Liver (tissue), 9 donors: ENCODE data around the gene CSF1. TPM values are rescaled to one million over a fixed set of nuclear protein-coding genes. Genes with fewer than 3 reads are reported as not detected.

Experiments
- DNase-seq: peaks from one replicate; pipeline ENCODE4 v3.0.0-alpha.2; 2017; ENCODE audit warnings: low spot score
- H3K27ac ChIP-seq, 2 donors: one replicate each; pipeline ENCODE4 v1.7.0; 2013; ENCODE audit warnings: inconsistent platforms in 2 of 2, low read length in 2 of 2, control low read depth in 1 of 2, low read depth in 1 of 2, mild to moderate bottlenecking in 1 of 2
- H3K27me3 ChIP-seq, 4 donors: one replicate each; pipeline versions ENCODE4 v1.6.1 to v1.7.0; 2013; ENCODE audit warnings: low read length in 3 of 4, inconsistent platforms in 1 of 4, mild to moderate bottlenecking in 1 of 4, moderate library complexity in 1 of 4; ENCODE audit not compliant: control insufficient read depth in 4 of 4, insufficient read depth in 4 of 4
- H3K36me3 ChIP-seq, 4 donors: one replicate each; pipeline versions ENCODE4 v1.6.1 to v1.7.0; 2013; ENCODE audit warnings: low read length in 3 of 4, mild to moderate bottlenecking in 3 of 4, low read depth in 1 of 4, moderate library complexity in 1 of 4; ENCODE audit not compliant: control insufficient read depth in 4 of 4, insufficient read depth in 3 of 4
- H3K4me1 ChIP-seq, 4 donors: one replicate each; pipeline versions ENCODE4 v1.6.1 to v1.7.0; 2013; ENCODE audit warnings: low read length in 3 of 4, mild to moderate bottlenecking in 3 of 4, moderate library complexity in 1 of 4; ENCODE audit not compliant: control insufficient read depth in 4 of 4, insufficient read depth in 4 of 4
- H3K4me3 ChIP-seq, 3 donors: one replicate each; pipeline versions ENCODE4 v1.6.1 to v1.7.0; 2013; ENCODE audit warnings: low read length in 3 of 3, control low read depth in 1 of 3, low read depth in 1 of 3, mild to moderate bottlenecking in 1 of 3
- H3K9ac ChIP-seq, 2 donors: one replicate each; pipeline ENCODE4 v1.7.0; 2013; ENCODE audit warnings: low read length in 2 of 2, mild to moderate bottlenecking in 2 of 2, moderate library complexity in 2 of 2, control low read depth in 1 of 2, low read depth in 1 of 2
- H3K9me3 ChIP-seq, 4 donors: one replicate each; pipeline versions ENCODE4 v1.6.1 to v1.7.0; 2013; ENCODE audit warnings: low read length in 3 of 4; ENCODE audit not compliant: control insufficient read depth in 4 of 4
- EGR1 ChIP-seq, 2 donors: IDR thresholded peaks; 2 replicates each; pipeline ENCODE4 v1.6.1; 2016 to 2018; ENCODE audit warnings: antibody characterized with exemption in 2 of 2, low read depth in 2 of 2
- FOXA1 ChIP-seq: IDR thresholded peaks from 2 replicates; pipeline ENCODE4 v1.6.1; 2016; ENCODE audit warnings: antibody characterized with exemption
- FOXA2 ChIP-seq: IDR thresholded peaks from 2 replicates; pipeline ENCODE4 v1.6.1; 2016; ENCODE audit warnings: antibody characterized with exemption
- GABPA ChIP-seq, 2 donors: IDR thresholded peaks in 1 of 2; conservative IDR thresholded peaks in 1 of 2; 2 replicates each; pipeline ENCODE4 v1.6.1; 2016; ENCODE audit warnings: antibody characterized with exemption in 2 of 2, mild to moderate bottlenecking in 1 of 2, moderate library complexity in 1 of 2
- HNF4A ChIP-seq, 2 donors: conservative IDR thresholded peaks; 2 replicates each; pipeline ENCODE4 v1.6.1; 2016; ENCODE audit warnings: antibody characterized with exemption in 2 of 2, mild to moderate bottlenecking in 2 of 2
- HNF4G ChIP-seq: IDR thresholded peaks from 2 replicates; pipeline ENCODE4 v1.6.1; 2016; ENCODE audit warnings: antibody characterized with exemption
- JUND ChIP-seq, 2 donors: IDR thresholded peaks; 2 replicates each; pipeline ENCODE4 v1.6.1; 2016; ENCODE audit warnings: antibody characterized with exemption in 2 of 2
- NR2F2 ChIP-seq: IDR thresholded peaks from 2 replicates; pipeline ENCODE4 v1.6.1; 2016; ENCODE audit warnings: antibody characterized with exemption
- RAD21 ChIP-seq, 2 donors: IDR thresholded peaks; 2 replicates each; pipeline ENCODE4 v1.6.1; 2016; ENCODE audit warnings: antibody characterized with exemption in 2 of 2, mild to moderate bottlenecking in 2 of 2
- RXRA ChIP-seq, 2 donors: IDR thresholded peaks; 2 replicates each; pipeline ENCODE4 v1.6.1; 2017 to 2018; ENCODE audit warnings: antibody characterized with exemption in 2 of 2, mild to moderate bottlenecking in 1 of 2
- SP1 ChIP-seq: IDR thresholded peaks from 2 replicates; pipeline ENCODE4 v1.6.1; 2018; ENCODE audit warnings: antibody characterized with exemption, mild to moderate bottlenecking
- TAF1 ChIP-seq: conservative IDR thresholded peaks from 2 replicates; pipeline ENCODE4 v1.6.1; 2016; ENCODE audit warnings: antibody characterized with exemption, mild to moderate bottlenecking
- YY1 ChIP-seq: IDR thresholded peaks from 2 replicates; pipeline ENCODE4 v1.6.1; 2016; ENCODE audit warnings: antibody characterized with exemption, mild to moderate bottlenecking
- WGBS: extraction: QIAGEN DNeasy Blood & Tissue Kit; methylation state at CpG from one replicate; pipeline ENCODE4 v1.1.7; 2013; 5-methylcytosine and 5-hydroxymethylcytosine counted together
- polyA plus RNA-seq, 2 donors: library from polyadenylated mRNA; stranded (reverse) in 1 of 2; unstranded in 1 of 2; fragments of 200-250 nt in 1 of 2; fragments of >200 nt in 1 of 2; fragmentation: Nextera tagmentation in 1 of 2; extraction: Ambion mirVana in 1 of 2; gene quantifications; one replicate each; pipeline versions ENCODE4 v1.2.1 to v1.2.3, GENCODE V29; 2013 to 2015
- total RNA-seq, 2 donors: library from RNA; depleted of rRNA; stranded (reverse); fragments of >200 nt; gene quantifications; one replicate each; pipeline ENCODE4 v1.2.3, GENCODE V29; 2014
- TF ChIP-seq, protein P1 (sequence below): fragments of 150-350 bp; IDR thresholded peaks from 2 replicates; pipeline ENCODE4 v1.5.1; 2017; ENCODE audit warnings: improper control_type of control experiment, low read depth, low read length; ENCODE audit not compliant: missing input control
- TF ChIP-seq, protein P2 (sequence below): IDR thresholded peaks from 2 replicates; pipeline ENCODE4 v1.6.1; 2016; ENCODE audit warnings: antibody characterized with exemption, mild to moderate bottlenecking
- TF ChIP-seq, protein P3 (sequence below): IDR thresholded peaks from 2 replicates; pipeline ENCODE4 v1.6.1; 2016; ENCODE audit warnings: antibody characterized with exemption
- TF ChIP-seq, protein P4 (sequence below): IDR thresholded peaks from 2 replicates; pipeline ENCODE4 v1.6.1; 2016; ENCODE audit warnings: antibody characterized with exemption
- TF ChIP-seq, protein P5 (sequence below): IDR thresholded peaks from 2 replicates; pipeline ENCODE4 v1.6.1; 2016; ENCODE audit warnings: antibody characterized with exemption
- donor health status: healthy.
- donor health status: healthy.
- donor health status: healthy.
- donor health status: healthy.
- donor health status: healthy.

The CSF1 gene
- total and polyA plus RNA-seq, 4 donors, result 6.3 to 15.2 (median 11.3) TPM

DNA sequence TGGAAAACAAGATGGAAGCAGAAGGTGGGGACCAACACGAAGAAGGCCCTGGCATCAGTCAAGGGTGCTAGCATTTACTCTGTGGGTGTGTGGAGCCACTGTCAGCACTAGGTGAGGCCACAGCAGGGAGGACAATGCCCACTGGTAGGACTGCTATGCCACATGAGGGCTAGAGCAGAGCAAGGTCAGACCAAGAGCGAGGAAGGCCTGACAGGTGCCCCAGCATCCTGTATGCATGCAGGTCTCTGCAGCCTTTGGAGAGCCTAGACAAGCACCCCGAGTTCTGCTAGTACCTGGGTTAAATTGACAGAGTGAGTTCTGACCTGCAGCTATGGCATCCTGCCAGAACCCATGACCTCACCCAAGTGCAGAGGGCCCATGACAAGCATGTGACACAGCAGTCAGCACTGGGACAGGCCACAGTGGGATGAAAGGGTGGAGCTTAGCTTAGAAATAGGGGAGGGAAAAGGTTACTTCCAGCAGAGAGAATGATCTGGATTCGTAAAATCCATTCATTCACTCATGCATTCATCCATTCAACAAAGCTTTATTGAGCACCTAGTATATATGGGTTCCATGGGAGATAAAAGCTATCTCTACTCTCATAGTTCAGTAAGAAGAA, 9.0 kb upstream of the CSF1 start (continued):
- peak; percentile 74 to 76 for TF ChIP-seq JUND (IDR thresholded peaks at IDR 0.05)
- TF ChIP-seq, protein P1, sequence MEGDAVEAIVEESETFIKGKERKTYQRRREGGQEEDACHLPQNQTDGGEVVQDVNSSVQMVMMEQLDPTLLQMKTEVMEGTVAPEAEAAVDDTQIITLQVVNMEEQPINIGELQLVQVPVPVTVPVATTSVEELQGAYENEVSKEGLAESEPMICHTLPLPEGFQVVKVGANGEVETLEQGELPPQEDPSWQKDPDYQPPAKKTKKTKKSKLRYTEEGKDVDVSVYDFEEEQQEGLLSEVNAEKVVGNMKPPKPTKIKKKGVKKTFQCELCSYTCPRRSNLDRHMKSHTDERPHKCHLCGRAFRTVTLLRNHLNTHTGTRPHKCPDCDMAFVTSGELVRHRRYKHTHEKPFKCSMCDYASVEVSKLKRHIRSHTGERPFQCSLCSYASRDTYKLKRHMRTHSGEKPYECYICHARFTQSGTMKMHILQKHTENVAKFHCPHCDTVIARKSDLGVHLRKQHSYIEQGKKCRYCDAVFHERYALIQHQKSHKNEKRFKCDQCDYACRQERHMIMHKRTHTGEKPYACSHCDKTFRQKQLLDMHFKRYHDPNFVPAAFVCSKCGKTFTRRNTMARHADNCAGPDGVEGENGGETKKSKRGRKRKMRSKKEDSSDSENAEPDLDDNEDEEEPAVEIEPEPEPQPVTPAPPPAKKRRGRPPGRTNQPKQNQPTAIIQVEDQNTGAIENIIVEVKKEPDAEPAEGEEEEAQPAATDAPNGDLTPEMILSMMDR, result no peak
- peak; percentile 8 to 63 for TF ChIP-seq HNF4A (conservative IDR thresholded peaks at IDR 0.05)
- no peak for TF ChIP-seq YY1

DNA sequence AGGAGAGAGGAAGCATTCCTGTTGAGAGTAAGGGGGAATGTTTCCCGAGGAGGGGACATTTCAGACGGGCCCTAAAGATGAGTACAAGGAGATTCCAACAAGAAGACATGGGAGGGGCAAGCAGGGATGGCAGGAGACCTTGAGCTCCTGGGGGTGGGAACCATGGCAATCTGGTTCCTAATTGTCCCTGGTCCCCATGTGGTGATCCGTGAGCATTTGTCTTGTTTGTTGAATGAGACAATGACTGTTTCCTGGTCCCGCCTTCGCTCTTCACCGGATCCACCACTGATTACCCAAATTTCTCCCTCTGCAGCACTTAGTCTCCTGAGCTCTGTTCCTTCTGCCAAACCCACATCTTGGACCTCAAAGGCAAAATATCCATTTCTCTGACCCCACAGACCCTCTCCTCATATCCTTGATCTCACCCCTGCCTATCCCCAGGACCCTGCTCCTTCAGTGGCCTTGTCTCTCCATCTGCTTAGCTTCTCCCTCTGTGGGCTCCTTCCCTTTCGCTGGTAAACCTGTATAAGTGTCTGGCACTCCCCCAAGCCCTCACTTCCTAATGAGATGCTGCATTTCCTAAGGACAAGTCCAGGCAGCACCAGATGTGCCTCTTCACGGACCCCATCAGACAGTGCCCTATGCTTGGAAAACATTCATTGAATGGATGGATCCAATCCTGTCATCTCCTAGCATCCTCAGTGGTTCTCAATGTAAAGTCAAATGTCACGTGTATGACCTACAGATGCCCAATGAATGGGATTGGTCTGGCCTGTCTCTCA, 8.3 kb upstream of the CSF1 start:
- H3K9me3 ChIP-seq, result no peaks in the 10 kb centered on the region
- H3K4me1 ChIP-seq, result peaks cover 12 to 44% (median 29%) of the 10 kb centered on the region in 4 donors
- no peak for DNase-seq
- H3K4me3 ChIP-seq, result no peak overlapping the region
- no peak overlapping the region for H3K9ac ChIP-seq
- H3K27me3 ChIP-seq, result no peaks in the 10 kb centered on the region
- H3K27ac ChIP-seq, result peak overlapping the region; percentile 5 to 58
- no peak for TF ChIP-seq GABPA (IDR thresholded peaks at IDR 0.05 in 1 of 2, conservative IDR thresholded peaks at IDR 0.05 in 1 of 2)
- TF ChIP-seq HNF4G, result no peak
- TF ChIP-seq TAF1, result no peak
- no peak for TF ChIP-seq NR2F2
- no peak for TF ChIP-seq FOXA2
- TF ChIP-seq, protein P2, sequence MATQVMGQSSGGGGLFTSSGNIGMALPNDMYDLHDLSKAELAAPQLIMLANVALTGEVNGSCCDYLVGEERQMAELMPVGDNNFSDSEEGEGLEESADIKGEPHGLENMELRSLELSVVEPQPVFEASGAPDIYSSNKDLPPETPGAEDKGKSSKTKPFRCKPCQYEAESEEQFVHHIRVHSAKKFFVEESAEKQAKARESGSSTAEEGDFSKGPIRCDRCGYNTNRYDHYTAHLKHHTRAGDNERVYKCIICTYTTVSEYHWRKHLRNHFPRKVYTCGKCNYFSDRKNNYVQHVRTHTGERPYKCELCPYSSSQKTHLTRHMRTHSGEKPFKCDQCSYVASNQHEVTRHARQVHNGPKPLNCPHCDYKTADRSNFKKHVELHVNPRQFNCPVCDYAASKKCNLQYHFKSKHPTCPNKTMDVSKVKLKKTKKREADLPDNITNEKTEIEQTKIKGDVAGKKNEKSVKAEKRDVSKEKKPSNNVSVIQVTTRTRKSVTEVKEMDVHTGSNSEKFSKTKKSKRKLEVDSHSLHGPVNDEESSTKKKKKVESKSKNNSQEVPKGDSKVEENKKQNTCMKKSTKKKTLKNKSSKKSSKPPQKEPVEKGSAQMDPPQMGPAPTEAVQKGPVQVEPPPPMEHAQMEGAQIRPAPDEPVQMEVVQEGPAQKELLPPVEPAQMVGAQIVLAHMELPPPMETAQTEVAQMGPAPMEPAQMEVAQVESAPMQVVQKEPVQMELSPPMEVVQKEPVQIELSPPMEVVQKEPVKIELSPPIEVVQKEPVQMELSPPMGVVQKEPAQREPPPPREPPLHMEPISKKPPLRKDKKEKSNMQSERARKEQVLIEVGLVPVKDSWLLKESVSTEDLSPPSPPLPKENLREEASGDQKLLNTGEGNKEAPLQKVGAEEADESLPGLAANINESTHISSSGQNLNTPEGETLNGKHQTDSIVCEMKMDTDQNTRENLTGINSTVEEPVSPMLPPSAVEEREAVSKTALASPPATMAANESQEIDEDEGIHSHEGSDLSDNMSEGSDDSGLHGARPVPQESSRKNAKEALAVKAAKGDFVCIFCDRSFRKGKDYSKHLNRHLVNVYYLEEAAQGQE, result no peak
- TF ChIP-seq, protein P3, sequence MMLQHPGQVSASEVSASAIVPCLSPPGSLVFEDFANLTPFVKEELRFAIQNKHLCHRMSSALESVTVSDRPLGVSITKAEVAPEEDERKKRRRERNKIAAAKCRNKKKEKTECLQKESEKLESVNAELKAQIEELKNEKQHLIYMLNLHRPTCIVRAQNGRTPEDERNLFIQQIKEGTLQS, result no peak
- no peak for TF ChIP-seq HNF4A (conservative IDR thresholded peaks at IDR 0.05)
- TF ChIP-seq, protein P4, sequence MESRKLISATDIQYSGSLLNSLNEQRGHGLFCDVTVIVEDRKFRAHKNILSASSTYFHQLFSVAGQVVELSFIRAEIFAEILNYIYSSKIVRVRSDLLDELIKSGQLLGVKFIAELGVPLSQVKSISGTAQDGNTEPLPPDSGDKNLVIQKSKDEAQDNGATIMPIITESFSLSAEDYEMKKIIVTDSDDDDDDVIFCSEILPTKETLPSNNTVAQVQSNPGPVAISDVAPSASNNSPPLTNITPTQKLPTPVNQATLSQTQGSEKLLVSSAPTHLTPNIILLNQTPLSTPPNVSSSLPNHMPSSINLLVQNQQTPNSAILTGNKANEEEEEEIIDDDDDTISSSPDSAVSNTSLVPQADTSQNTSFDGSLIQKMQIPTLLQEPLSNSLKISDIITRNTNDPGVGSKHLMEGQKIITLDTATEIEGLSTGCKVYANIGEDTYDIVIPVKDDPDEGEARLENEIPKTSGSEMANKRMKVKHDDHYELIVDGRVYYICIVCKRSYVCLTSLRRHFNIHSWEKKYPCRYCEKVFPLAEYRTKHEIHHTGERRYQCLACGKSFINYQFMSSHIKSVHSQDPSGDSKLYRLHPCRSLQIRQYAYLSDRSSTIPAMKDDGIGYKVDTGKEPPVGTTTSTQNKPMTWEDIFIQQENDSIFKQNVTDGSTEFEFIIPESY, result no peak
- TF ChIP-seq RXRA (IDR thresholded peaks at IDR 0.05), result no peak
- TF ChIP-seq FOXA1, result no peak
- no peak for TF ChIP-seq JUND (IDR thresholded peaks at IDR 0.05)
- TF ChIP-seq, protein P5, sequence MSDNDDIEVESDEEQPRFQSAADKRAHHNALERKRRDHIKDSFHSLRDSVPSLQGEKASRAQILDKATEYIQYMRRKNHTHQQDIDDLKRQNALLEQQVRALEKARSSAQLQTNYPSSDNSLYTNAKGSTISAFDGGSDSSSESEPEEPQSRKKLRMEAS, result no peak
- no peak for TF ChIP-seq SP1
- no peak for TF ChIP-seq EGR1 (IDR thresholded peaks at IDR 0.05; ENCODE audit: low read depth in 2 of 2)
- TF ChIP-seq RAD21 (IDR thresholded peaks at IDR 0.05), result no peak
- TF ChIP-seq, protein P1, result no peak
- TF ChIP-seq YY1, result no peak
- no peaks in the 10 kb centered on the region for H3K36me3 ChIP-seq
- 92% methylated on average over 9 of the region's 9 CpGs for WGBS
